Left ventricle myocardium superior (tissue), 1 donor: Measurements from ENCODE around the gene VSIG8. TPM values are rescaled to one million over a fixed set of nuclear protein-coding genes. Genes with fewer than 3 reads are reported as not detected.

Experiments used
- ATAC-seq: fragments of 200-7000 bp; cut with Tn5 transposase; one replicate; pipeline ENCODE4 v1.9.1; 2020; ENCODE audit warnings: mild to moderate bottlenecking, moderate library complexity
- DNase-seq: peaks from one replicate; pipeline ENCODE4 v3.0.0-alpha.2; 2020
- intact Hi-C: fragments of 100-400 bp; cut with micrococcal nuclease; formaldehyde crosslinking; loops from one replicate; pipeline ENCODE4 v1.11.0; 2022
- microRNA-seq: library from miRNA; unstranded; fragments of <30 nt; microRNA quantifications from one replicate; pipeline ENCODE4 v1.2.0, GENCODE V29; 2020; ENCODE audit warnings: borderline number of aligned reads
- total RNA-seq: library from RNA; stranded (reverse); fragmentation: NEBNext Ultra II Directional; extraction: Animal tissue kit (Norgen Biotek cat#: 25700); gene quantifications from one replicate; pipeline ENCODE4 v1.2.1, GENCODE V29; 2021
- donor health status: DM: no; HTN: yes; CAD: no; lungs with severe emphysema.

Gene VSIG8
- total RNA-seq, 1 donor from 2014 or later, result not detected

- ATAC-seq, result no peak
- DNase-seq, result no peak
- intact Hi-C loops, result no loop called here
Measured at GRCh38 chr1:159815926-159816325, 46.5 kb downstream of the VSIG8 start.

- ATAC-seq (no peak), DNase-seq (no peak)
- intact Hi-C loops, result no loop called here
Measured at GRCh38 chr1:159804924-159805323, 57.5 kb downstream of the VSIG8 start.

Small RNA genes within 50 kb of the gene (microRNA-seq; reads per million reads assigned to microRNA genes)
- not detected for gene MIR4259

Other genes with a start within 250 kb of the VSIG8 start
- gene CRP, start 148.1 kb downstream of the VSIG8 start, total RNA-seq, result not detected
- gene DUSP23, start 81.7 kb downstream of the VSIG8 start, total RNA-seq, result 18.7 TPM
- 0.82 TPM for gene FCRL6, start 60.3 kb downstream of the VSIG8 start, total RNA-seq
- 2.4 TPM for gene SLAMF8, start 35.8 kb downstream of the VSIG8 start, total RNA-seq
- gene CFAP45, start 37.5 kb upstream of the VSIG8 start, total RNA-seq, result 1.7 TPM
- gene TAGLN2, start 62.9 kb upstream of the VSIG8 start, total RNA-seq, result 104 TPM
- gene IGSF9, start 83.0 kb upstream of the VSIG8 start, total RNA-seq, result 0.79 TPM
- not detected for gene SLAMF9, start 91.6 kb upstream of the VSIG8 start, total RNA-seq
- 2.4 TPM for gene PIGM, start 169.3 kb upstream of the VSIG8 start, total RNA-seq
- gene KCNJ10, start 207.5 kb upstream of the VSIG8 start, total RNA-seq, result not detected
- gene KCNJ9, start 218.9 kb upstream of the VSIG8 start, total RNA-seq, result not detected
- gene IGSF8, start 236.0 kb upstream of the VSIG8 start, total RNA-seq, result 19.2 TPM